Testis (tissue), 2 donors: ENCODE measurements around the gene NPTX2.

Experiments
- POLR2A ChIP-seq: fragments of 450-650 bp; IDR thresholded peaks from one replicate; pipeline ENCODE4 v1.6.1; 2017; ENCODE audit warnings: antibody characterized with exemption, mild to moderate bottlenecking, moderate library complexity
- TF ChIP-seq, protein P1 (sequence below), 3 experiments: fragments of 450-650 bp in 2 of 3; fragments of 200-600 bp in 1 of 3; sonication (generic) in 1 of 3; IDR thresholded peaks; one replicate each; pipeline ENCODE4 v1.5.1; 2016 to 2019; ENCODE audit warnings: antibody characterized with exemption in 3 of 3, mild to moderate bottlenecking in 2 of 3, moderate library complexity in 1 of 3

GRCh38 chr7:98567991-98568390 lies 49.1 kb upstream of the NPTX2 start:
- TF ChIP-seq, protein P1, sequence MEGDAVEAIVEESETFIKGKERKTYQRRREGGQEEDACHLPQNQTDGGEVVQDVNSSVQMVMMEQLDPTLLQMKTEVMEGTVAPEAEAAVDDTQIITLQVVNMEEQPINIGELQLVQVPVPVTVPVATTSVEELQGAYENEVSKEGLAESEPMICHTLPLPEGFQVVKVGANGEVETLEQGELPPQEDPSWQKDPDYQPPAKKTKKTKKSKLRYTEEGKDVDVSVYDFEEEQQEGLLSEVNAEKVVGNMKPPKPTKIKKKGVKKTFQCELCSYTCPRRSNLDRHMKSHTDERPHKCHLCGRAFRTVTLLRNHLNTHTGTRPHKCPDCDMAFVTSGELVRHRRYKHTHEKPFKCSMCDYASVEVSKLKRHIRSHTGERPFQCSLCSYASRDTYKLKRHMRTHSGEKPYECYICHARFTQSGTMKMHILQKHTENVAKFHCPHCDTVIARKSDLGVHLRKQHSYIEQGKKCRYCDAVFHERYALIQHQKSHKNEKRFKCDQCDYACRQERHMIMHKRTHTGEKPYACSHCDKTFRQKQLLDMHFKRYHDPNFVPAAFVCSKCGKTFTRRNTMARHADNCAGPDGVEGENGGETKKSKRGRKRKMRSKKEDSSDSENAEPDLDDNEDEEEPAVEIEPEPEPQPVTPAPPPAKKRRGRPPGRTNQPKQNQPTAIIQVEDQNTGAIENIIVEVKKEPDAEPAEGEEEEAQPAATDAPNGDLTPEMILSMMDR (IDR thresholded peaks at IDR 0.05): no peak
- TF ChIP-seq POLR2A: no peak
